GM12865 (cell line): ENCODE results near the gene TAOK1.

Experiments
- DNase-seq: peaks from one replicate; pipeline ENCODE4 v3.0.0; 2010; ENCODE audit warnings: low read depth
- H3K4me3 ChIP-seq: 2 replicates; pipeline ENCODE4 v1.5.1; 2011; ENCODE audit warnings: mild to moderate bottlenecking, low read depth, low read length, control low read depth
- CTCF ChIP-seq: IDR thresholded peaks from 2 replicates; pipeline ENCODE4 v1.5.1; 2011; ENCODE audit warnings: low read length, control low read depth, low read depth, inconsistent platforms; ENCODE audit not compliant: insufficient read depth; ENCODE audit errors: missing control alignments

TAOK1 gene

GRCh38 chr17:29592850-29593551, 202.8 kb downstream of the TAOK1 start, which contains the start of gene ANKRD13B:
Gene ANKRD13B (plus strand): TSS chr17:29593132. CDS start chr17:29593622, 490 bp downstream.
- peak within 1 kb of the TSS; percentile 44 for H3K4me3 ChIP-seq
- peak; percentile 55 for DNase-seq
- no peak for TF ChIP-seq CTCF

- TF ChIP-seq CTCF, result peak; percentile 25
- peak overlapping the region; percentile 40 for H3K4me3 ChIP-seq
- no peak for DNase-seq
Observed at GRCh38 chr17:29593591-29594518, 203.7 kb downstream of the TAOK1 start.

- no peak overlapping the region for H3K4me3 ChIP-seq
- no peak for TF ChIP-seq CTCF
- no peak for DNase-seq
Observed at GRCh38 chr17:29594519-29595090, 204.4 kb downstream of the TAOK1 start.

GRCh38 chr17:29595107-29595942, 205.2 kb downstream of the TAOK1 start:
- no peak overlapping the region for H3K4me3 ChIP-seq
- TF ChIP-seq CTCF, result no peak

GRCh38 chr17:29595943-29596774, 206.0 kb downstream of the TAOK1 start:
- no peak for DNase-seq
- no peak overlapping the region for H3K4me3 ChIP-seq
- TF ChIP-seq CTCF, result no peak

More at GRCh38 chr17:29595107-29595942, 205.2 kb downstream of the TAOK1 start:
- DNase-seq, result no peak
